Measurements from ENCODE around the gene SEMA6D.

Gene SEMA6D

DNA sequence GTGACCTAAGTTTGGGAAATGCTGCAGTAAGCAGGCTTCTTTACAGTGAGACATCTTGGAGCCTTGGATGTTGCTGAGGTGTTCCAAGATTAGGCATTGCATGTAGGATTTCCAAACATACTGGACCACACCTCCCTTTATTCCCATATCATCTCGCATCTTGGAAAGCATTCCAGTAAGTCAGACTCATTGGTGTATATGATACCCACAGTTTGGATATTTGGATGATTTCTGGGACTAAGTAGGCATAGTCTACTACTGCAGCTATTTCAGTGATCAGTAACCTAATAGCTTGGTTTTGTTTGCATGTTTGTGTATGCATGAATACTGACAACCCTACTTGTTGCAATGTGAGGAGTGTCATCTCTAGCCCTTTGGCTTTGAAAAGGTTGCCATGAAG, 97.3 kb downstream of the SEMA6D start:
- no peak overlapping the region for H3K27ac ChIP-seq

DNA sequence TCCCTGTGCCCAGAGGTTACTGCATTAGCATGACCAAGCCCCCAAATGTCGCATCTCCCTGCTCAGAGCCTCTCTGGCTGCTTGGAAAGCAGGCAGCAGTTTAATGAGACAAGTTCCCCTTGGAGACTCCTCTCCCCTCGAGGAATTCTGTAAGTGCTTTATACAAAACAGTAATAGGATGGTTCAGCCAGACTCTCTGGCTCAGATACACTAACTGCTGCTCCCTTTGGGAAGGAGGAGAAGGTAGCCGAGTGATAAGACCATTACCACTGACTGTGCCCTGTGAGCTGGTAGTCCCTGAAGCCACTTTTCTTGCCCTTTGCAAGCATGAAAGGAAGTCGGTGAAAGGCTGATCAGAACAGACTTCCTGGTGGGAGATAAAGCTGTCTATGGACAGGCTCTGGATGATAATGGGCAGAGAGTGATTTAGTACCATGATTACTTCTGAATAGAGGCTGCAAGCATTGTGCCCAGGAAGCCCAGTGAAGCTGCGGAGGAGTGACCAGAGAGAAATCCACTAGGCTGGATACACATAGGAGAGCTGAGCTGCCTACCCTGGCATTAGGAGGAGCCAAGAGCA, 100.8 kb downstream of the SEMA6D start:
- DNase-seq (ENCODE audit: low spot score) = no peak
- H3K4me3 ChIP-seq = no peak overlapping the region
- H3K27ac ChIP-seq = no peak overlapping the region
- TF ChIP-seq, protein P1, sequence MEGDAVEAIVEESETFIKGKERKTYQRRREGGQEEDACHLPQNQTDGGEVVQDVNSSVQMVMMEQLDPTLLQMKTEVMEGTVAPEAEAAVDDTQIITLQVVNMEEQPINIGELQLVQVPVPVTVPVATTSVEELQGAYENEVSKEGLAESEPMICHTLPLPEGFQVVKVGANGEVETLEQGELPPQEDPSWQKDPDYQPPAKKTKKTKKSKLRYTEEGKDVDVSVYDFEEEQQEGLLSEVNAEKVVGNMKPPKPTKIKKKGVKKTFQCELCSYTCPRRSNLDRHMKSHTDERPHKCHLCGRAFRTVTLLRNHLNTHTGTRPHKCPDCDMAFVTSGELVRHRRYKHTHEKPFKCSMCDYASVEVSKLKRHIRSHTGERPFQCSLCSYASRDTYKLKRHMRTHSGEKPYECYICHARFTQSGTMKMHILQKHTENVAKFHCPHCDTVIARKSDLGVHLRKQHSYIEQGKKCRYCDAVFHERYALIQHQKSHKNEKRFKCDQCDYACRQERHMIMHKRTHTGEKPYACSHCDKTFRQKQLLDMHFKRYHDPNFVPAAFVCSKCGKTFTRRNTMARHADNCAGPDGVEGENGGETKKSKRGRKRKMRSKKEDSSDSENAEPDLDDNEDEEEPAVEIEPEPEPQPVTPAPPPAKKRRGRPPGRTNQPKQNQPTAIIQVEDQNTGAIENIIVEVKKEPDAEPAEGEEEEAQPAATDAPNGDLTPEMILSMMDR (IDR thresholded peaks at IDR 0.05) = no peak

More for the DNA sequence above, 97.3 kb downstream of the SEMA6D start:
- TF ChIP-seq, protein P1 (IDR thresholded peaks at IDR 0.05) = no peak
- no peak for DNase-seq (ENCODE audit: low spot score)
- no peak overlapping the region for H3K4me3 ChIP-seq

DNA sequence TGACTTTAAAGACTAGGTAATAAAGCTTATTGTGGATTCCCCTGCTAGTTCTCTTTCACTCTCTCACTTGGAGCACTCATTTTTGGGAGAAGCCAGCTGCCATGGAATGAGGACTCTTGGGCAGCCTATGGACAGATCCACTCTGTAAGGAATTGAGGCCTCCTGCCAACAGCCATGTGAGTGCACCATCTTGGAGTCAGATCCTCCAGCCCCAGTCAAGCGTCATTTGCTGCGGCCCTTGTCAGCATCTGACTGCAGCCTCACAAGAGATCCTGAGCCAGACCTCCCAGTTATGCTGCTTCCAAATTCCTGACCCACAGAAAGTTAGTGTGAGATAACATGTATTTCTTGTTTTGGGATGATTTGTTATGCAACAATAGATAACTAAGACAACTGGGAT, 101.9 kb downstream of the SEMA6D start:
- Histone ChIP-seq H3K4me3 (no peak overlapping the region), H3K27ac (no peak overlapping the region)
- no peak for DNase-seq (ENCODE audit: low spot score)
- TF ChIP-seq, protein P1 (IDR thresholded peaks at IDR 0.05) = no peak

DNA sequence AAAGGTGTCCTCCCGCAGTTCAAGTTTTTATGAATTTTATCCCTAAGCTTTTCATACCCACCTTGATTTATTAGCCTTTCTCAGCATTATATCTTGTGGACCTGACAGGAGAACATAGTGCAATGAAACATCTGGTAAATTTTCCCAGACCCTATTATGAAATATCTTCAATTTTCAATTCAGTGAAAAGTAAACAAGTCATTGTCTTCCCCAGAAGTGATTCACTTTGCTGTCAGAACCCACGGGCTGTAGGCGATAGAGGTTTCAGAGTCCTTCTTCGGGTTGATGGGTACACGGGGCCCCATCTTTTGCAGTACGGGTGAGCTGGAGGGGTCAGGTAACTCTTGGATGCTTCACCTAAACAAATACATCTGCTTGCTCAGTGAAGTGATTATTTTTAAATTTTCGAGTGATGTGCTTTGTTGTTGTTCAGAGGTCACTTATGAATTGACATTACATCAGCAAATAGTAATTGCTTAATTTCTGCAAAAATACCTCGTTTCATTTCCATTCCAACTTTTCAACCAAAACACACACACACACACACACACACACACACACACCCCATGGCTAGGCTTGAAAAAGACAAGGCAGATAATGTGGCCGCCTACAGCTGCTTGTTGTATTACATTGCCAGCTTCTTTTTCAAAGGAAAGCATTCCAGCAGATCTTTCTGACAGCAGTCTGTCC, 102.9 kb downstream of the SEMA6D start:
- DNase-seq (ENCODE audit: low spot score) = no peak
- Histone ChIP-seq H3K27ac (no peak overlapping the region), H3K4me3 (no peak overlapping the region)
- TF ChIP-seq, protein P1 (IDR thresholded peaks at IDR 0.05) = no peak

DNA sequence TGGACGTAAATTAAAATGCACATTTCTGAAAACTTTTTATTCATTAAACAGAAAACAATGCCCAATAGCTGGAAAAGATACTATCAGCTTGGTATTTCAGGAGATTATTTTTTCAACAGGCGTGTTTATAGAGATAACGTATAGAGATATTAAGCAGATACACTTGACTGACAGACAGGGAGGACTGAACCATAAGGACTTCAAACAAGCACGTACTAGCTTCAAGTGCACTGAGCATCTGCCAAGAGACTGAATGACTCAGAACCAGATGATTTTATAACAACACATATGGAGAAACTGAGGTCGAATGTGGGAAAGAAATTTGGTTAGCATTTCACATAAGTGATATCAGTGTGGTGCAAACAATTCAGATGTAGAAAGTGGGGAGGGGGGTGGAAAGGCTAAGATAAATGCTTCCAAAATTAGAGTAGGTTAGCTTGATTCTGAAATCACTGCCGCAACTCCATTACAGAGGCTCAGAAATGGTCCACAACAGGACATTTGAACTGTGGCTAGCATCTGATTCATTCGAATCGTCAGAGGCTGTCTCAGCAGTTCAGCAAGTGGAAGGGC, 103.5 kb downstream of the SEMA6D start:
- H3K27ac ChIP-seq = no peak overlapping the region
- TF ChIP-seq, protein P1 (IDR thresholded peaks at IDR 0.05) = no peak
- H3K4me3 ChIP-seq = no peak overlapping the region
- DNase-seq (ENCODE audit: low spot score) = no peak

DNA sequence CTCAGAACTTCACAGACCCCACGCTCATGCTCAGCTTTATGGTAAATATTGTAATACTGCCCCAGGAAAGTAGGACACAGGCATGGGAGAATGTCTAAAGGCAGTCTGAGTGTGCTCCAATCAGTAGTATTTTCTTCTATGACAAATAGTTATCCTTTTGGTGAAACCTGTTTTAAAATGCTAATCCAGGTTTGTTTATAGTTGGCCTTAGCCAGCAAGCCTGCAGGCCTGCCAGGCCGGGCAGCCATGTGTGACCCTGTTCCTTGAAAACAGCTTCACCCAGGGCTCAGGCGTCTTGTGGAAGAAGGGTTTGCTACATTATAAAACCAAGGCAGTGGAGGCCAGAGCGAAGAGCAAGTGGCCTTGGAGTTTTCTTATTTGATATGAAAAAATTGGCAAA, 104.7 kb downstream of the SEMA6D start:
- TF ChIP-seq, protein P1 (IDR thresholded peaks at IDR 0.05) = no peak
- Histone ChIP-seq H3K27ac (no peak overlapping the region), H3K4me3 (no peak overlapping the region)
- no peak for DNase-seq (ENCODE audit: low spot score)
